Kidney (tissue), 14 donors: ENCODE results near the gene SPC24. TPM values are rescaled to one million over a fixed set of nuclear protein-coding genes. Genes with fewer than 3 reads are reported as not detected.

Experiments
- DNase-seq, 5 donors: peaks; one replicate each; pipeline ENCODE4 v3.0.0-alpha.2; 2013 to 2020
- FAIRE-seq: peaks from 2 replicates; lab custom pipeline; 2012; peaks lifted over from hg19 to GRCh38; lab: Jason Lieb, UNC
- H3K27ac ChIP-seq, 2 donors: one replicate each; pipeline ENCODE4 v1.7.0; 2013; ENCODE audit warnings: low read depth in 2 of 2, low read length in 2 of 2, inconsistent platforms in 1 of 2
- H3K27me3 ChIP-seq: one replicate; pipeline ENCODE4 v1.7.1; 2013; ENCODE audit warnings: low read length, inconsistent platforms; ENCODE audit not compliant: control insufficient read depth, insufficient read depth
- H3K36me3 ChIP-seq, 3 donors: one replicate each; pipeline versions ENCODE4 v1.7.0 to v1.7.1; 2013; ENCODE audit warnings: low read length in 3 of 3, control low read depth in 1 of 3, inconsistent platforms in 1 of 3; ENCODE audit not compliant: insufficient read depth in 3 of 3, control insufficient read depth in 2 of 3
- H3K4me1 ChIP-seq, 3 donors: one replicate each; pipeline versions ENCODE4 v1.7.0 to v1.7.1; 2013; ENCODE audit warnings: low read length in 3 of 3, inconsistent platforms in 1 of 3, low read depth in 1 of 3; ENCODE audit not compliant: control insufficient read depth in 2 of 3, insufficient read depth in 2 of 3
- H3K4me3 ChIP-seq, 3 donors: one replicate each; pipeline versions ENCODE4 v1.7.0 to v1.8.1; 2013; ENCODE audit warnings: low read length in 3 of 3, control low read depth in 1 of 3, inconsistent platforms in 1 of 3
- H3K9ac ChIP-seq, 3 donors: one replicate each; pipeline versions ENCODE4 v1.7.0 to v1.7.1; 2013; ENCODE audit warnings: low read length in 3 of 3, control low read depth in 1 of 3, inconsistent platforms in 1 of 3
- H3K9me3 ChIP-seq, 3 donors: one replicate each; pipeline versions ENCODE4 v1.7.0 to v1.7.1; 2013; ENCODE audit warnings: low read length in 3 of 3, control low read depth in 1 of 3, inconsistent platforms in 1 of 3; ENCODE audit not compliant: control insufficient read depth in 2 of 3, insufficient read depth in 1 of 3
- CTCF ChIP-seq: IDR thresholded peaks from 3 replicates; pipeline ENCODE4 v1.5.1; 2012; ENCODE audit warnings: mild to moderate bottlenecking, moderate library complexity, borderline replicate concordance; ENCODE audit not compliant: insufficient read depth; ENCODE audit errors: extremely low read depth
- intact Hi-C: fragments of 100-400 bp; cut with DNase I; formaldehyde crosslinking; loops from one replicate; pipeline ENCODE4 v1.11.1; 2022
- polyA plus RNA-seq: library from polyadenylated mRNA; stranded (reverse); fragments of 350-450 nt; fragmentation: Illumina TruSeq; extraction: RNeasy Lipid Tissue Mini Kit (QIAGEN cat#74804); gene quantifications from one replicate; pipeline ENCODE4 v1.2.3, GENCODE V29; 2014; ENCODE audit warnings: low read depth, low replicate concordance; ENCODE audit not compliant: insufficient read depth
- total RNA-seq: library from RNA; stranded (reverse); fragmentation: NEBNext Ultra II Directional; extraction: Animal tissue kit (Norgen Biotek cat#: 25700); gene quantifications from one replicate; pipeline ENCODE4 v1.2.1, GENCODE V29; 2021
- donor health status: control.
- donor health status: control.
- donor health status: control.
- donor health status: control.
- donor health status: control.
- donor health status: DM: yes; HTN: yes; CAD: no.
- donor health status: Normal renal cell carcinoma (clear cell type).

SPC24 gene
- total and polyA plus RNA-seq, 2 donors from 2014 or later = 0.65 to 1.7 TPM

- H3K4me3 ChIP-seq = no peak overlapping the region
- peaks cover 0 to 5% (median 4%) of the 10 kb centered on the region in 3 donors for H3K4me1 ChIP-seq
- H3K9ac ChIP-seq = no peak overlapping the region
- H3K9me3 ChIP-seq = no peaks in the 10 kb centered on the region
- H3K27me3 ChIP-seq = no peaks in the 10 kb centered on the region
- FAIRE-seq = no peak
- TF ChIP-seq CTCF = no peak
- DNase-seq = no peak
- no peaks in the 10 kb centered on the region for H3K36me3 ChIP-seq
- no peak overlapping the region for H3K27ac ChIP-seq
- intact Hi-C loops = no loop called here
Observed at GRCh38 chr19:11159598-11160439, 4.2 kb upstream of the SPC24 start.

GRCh38 chr19:11154683-11155047 lies 917 bp downstream of the SPC24 start:
- no peaks in the 10 kb centered on the region for H3K36me3 ChIP-seq
- peak overlapping the region in 1 of 3 donors; percentile 75 for H3K4me3 ChIP-seq
- peaks cover 0 to 8% (median 8%) of the 10 kb centered on the region in 3 donors for H3K4me1 ChIP-seq
- TF ChIP-seq CTCF = no peak
- H3K27me3 ChIP-seq = no peaks in the 10 kb centered on the region
- FAIRE-seq (no peak), DNase-seq (no peak)
- intact Hi-C loops = no loop called here
- H3K9ac ChIP-seq = no peak overlapping the region
- no peaks in the 10 kb centered on the region for H3K9me3 ChIP-seq
- H3K27ac ChIP-seq = no peak overlapping the region

- H3K36me3 ChIP-seq = no peaks in the 10 kb centered on the region
- DNase-seq = peak in 1 of 5 donors; percentile 85
- H3K9me3 ChIP-seq = no peaks in the 10 kb centered on the region
- intact Hi-C loops = no loop called here
- no peak overlapping the region for H3K9ac ChIP-seq
- TF ChIP-seq CTCF = no peak
- H3K4me1 ChIP-seq = peaks cover 0 to 8% (median 8%) of the 10 kb centered on the region in 3 donors
- no peak overlapping the region for H3K4me3 ChIP-seq
- no peaks in the 10 kb centered on the region for H3K27me3 ChIP-seq
- no peak for FAIRE-seq
- H3K27ac ChIP-seq = peak overlapping the region; percentile 74 to 80
Observed at GRCh38 chr19:11152318-11153062, 3.1 kb downstream of the SPC24 start.
